Naive thymus-derived CD8-positive, alpha-beta T cell (primary cell): Measurements from ENCODE around the gene HNRNPUL1. TPM values are rescaled to one million over a fixed set of nuclear protein-coding genes. Genes with fewer than 3 reads are reported as not detected.

Experiments
- ATAC-seq, 2 donors: fragments of 150-1000 bp; cut with Tn5 transposase in 1 of 2; sonication (Bioruptor Pico), chemical (Tn5 transposase) in 1 of 2; 1 replicate in 1 of 2; 2 replicates in 1 of 2; pipeline ENCODE4 v1.10.0; 2021; ENCODE audit warnings: mild to moderate bottlenecking in 2 of 2, moderate library complexity in 2 of 2
- POLR2A ChIA-PET: fragments of 350-600 bp; sonication (Branson Sonifier 250); formaldehyde crosslinking; loops from one replicate; lab custom pipeline; 2021; ENCODE audit warnings: antibody characterized with exemption; lab: Charles Lee
- DNase-seq, 10 donors: peaks; one replicate each; pipeline versions ENCODE4 v3.0.0 to v3.0.0-alpha.2; 2020 to 2022
- H3K27ac Mint-ChIP-seq, 10 donors: one replicate each; pipeline ENCODE4 v1.8.0; 2020 to 2022; ENCODE audit warnings: mild to moderate bottlenecking in 10 of 10, mixed read lengths in 10 of 10, moderate library complexity in 4 of 10, inconsistent platforms in 1 of 10
- H3K27me3 Mint-ChIP-seq, 5 donors: one replicate each; pipeline ENCODE4 v1.8.0; 2021 to 2022; ENCODE audit warnings: mixed read lengths in 5 of 5
- H3K36me3 Mint-ChIP-seq, 3 donors: one replicate each; pipeline ENCODE4 v1.8.0; 2020 to 2022; ENCODE audit warnings: mixed read lengths in 3 of 3, mild to moderate bottlenecking in 2 of 3, inconsistent platforms in 1 of 3
- H3K4me1 Mint-ChIP-seq, 4 donors: one replicate each; pipeline ENCODE4 v1.8.0; 2021 to 2022; ENCODE audit warnings: mixed read lengths in 4 of 4
- H3K4me3 Mint-ChIP-seq, 10 donors: one replicate each; pipeline ENCODE4 v1.8.0; 2020 to 2022; ENCODE audit warnings: mild to moderate bottlenecking in 10 of 10, mixed read lengths in 10 of 10, moderate library complexity in 6 of 10, inconsistent platforms in 1 of 10
- H3K9me3 Mint-ChIP-seq, 9 donors: one replicate each; pipeline ENCODE4 v1.8.0; 2020 to 2022; ENCODE audit warnings: mixed read lengths in 9 of 9, mild to moderate bottlenecking in 3 of 9, inconsistent platforms in 1 of 9, moderate library complexity in 1 of 9
- polyA plus RNA-seq, 3 donors: library from polyadenylated mRNA; unstranded; fragments of 300-500 nt; fragmentation: Illumina TruSeq; gene quantifications; one replicate each; pipeline ENCODE4 v1.2.3, GENCODE V29; 2021
- total RNA-seq, 8 experiments: library from RNA in 2 of 8; stranded (reverse) in 2 of 8; gene quantifications; one replicate each; pipeline ENCODE4 v1.2.3 and lab custom pipeline; 2021 to 2026

The HNRNPUL1 gene
- total and polyA plus RNA-seq, 5 experiments from 2014 or later, result 40.7 to 280 (median 67.6) TPM

- DNase-seq (no peak), ATAC-seq (no peak)
- POLR2A ChIA-PET, result interaction anchor here (0.7 to 6.1 kb wide), 6 partner anchors 12 to 61 kb away, joined by 3 to 71 read pairs (median 9); partner anchors contain the start of genes B9D2, HNRNPUL1 and TGFB1
- Mint-ChIP-seq H3K36me3 (peaks cover 0 to 45% (median 5%) of the 10 kb centered on the region in 3 donors), H3K4me1 (peaks cover 47 to 74% (median 68%) of the 10 kb centered on the region in 4 donors), H3K27ac (peak overlapping the region; percentile 84 to 97 (median 91)), H3K27me3 (peaks cover 0 to 2% (median 0%) of the 10 kb centered on the region in 5 donors), H3K4me3 (peak overlapping the region in 9 of 10 donors; percentile 13 to 63 (median 38)), H3K9me3 (no peaks in the 10 kb centered on the region)
Measured at GRCh38 chr19:41324921-41325639, 60.9 kb downstream of the HNRNPUL1 start.

- Mint-ChIP-seq H3K4me3 (peak overlapping the region in 1 of 10 donors; percentile 4), H3K27me3 (peaks cover 0 to 2% (median 0%) of the 10 kb centered on the region in 5 donors), H3K36me3 (peaks cover 0 to 49% (median 8%) of the 10 kb centered on the region in 3 donors), H3K9me3 (no peaks in the 10 kb centered on the region), H3K27ac (peak overlapping the region in 9 of 10 donors; percentile 69 to 97 (median 91)), H3K4me1 (peaks cover 49 to 78% (median 72%) of the 10 kb centered on the region in 4 donors)
- POLR2A ChIA-PET, result interaction anchor here (0.7 to 6.1 kb wide), 4 partner anchors 12 to 62 kb away, joined by 5 to 71 read pairs (median 27); partner anchors contain the start of genes HNRNPUL1 and TGFB1
- DNase-seq, result no peak
- no peak for ATAC-seq
Measured at GRCh38 chr19:41325640-41325946, 61.4 kb downstream of the HNRNPUL1 start.

- H3K27ac Mint-ChIP-seq, result peak overlapping the region; percentile 84 to 97 (median 94)
- ATAC-seq (peak; percentile 4 to 14), DNase-seq (peak in 3 of 10 donors; percentile 41 to 43 (median 43))
- H3K36me3 Mint-ChIP-seq, result peaks cover 0 to 47% (median 7%) of the 10 kb centered on the region in 3 donors
- POLR2A ChIA-PET, result interaction anchor here (1.1 to 6.1 kb wide), 8 partner anchors 11 to 63 kb away, joined by 4 to 71 read pairs (median 18); partner anchors contain the start of genes CCDC97, HNRNPUL1 and TGFB1
- H3K9me3 Mint-ChIP-seq, result no peaks in the 10 kb centered on the region
- H3K4me3 Mint-ChIP-seq, result peak overlapping the region; percentile 7 to 88 (median 78)
- peaks cover 0 to 2% (median 0%) of the 10 kb centered on the region in 5 donors for H3K27me3 Mint-ChIP-seq
- peaks cover 50 to 84% (median 74%) of the 10 kb centered on the region in 4 donors for H3K4me1 Mint-ChIP-seq
Measured at GRCh38 chr19:41325947-41326706, 62.0 kb downstream of the HNRNPUL1 start.

GRCh38 chr19:41327076-41327575 lies 63.0 kb downstream of the HNRNPUL1 start:
- Mint-ChIP-seq H3K9me3 (no peaks in the 10 kb centered on the region), H3K36me3 (peaks cover 0 to 57% (median 9%) of the 10 kb centered on the region in 3 donors), H3K27ac (peak overlapping the region; percentile 84 to 97 (median 94)), H3K27me3 (peaks cover 0 to 2% (median 0%) of the 10 kb centered on the region in 5 donors), H3K4me3 (peak overlapping the region; percentile 47 to 88 (median 78)), H3K4me1 (peaks cover 55 to 88% (median 75%) of the 10 kb centered on the region in 4 donors)
- peak; percentile 11 to 17 for ATAC-seq
- DNase-seq, result peak in 2 of 10 donors; percentile 44 to 48
- POLR2A ChIA-PET, result interaction anchor here (0.6 to 6.1 kb wide), 15 partner anchors 8 to 673 kb away, joined by 3 to 71 read pairs (median 6); partner anchors contain the start of genes CCDC97, EGLN2, HNRNPUL1 and TGFB1

- peak; percentile 62 to 75 for ATAC-seq
Measured at GRCh38 chr19:41327576-41328156, 63.5 kb downstream of the HNRNPUL1 start.

GRCh38 chr19:41328157-41328841 lies 64.1 kb downstream of the HNRNPUL1 start:
- Mint-ChIP-seq H3K9me3 (no peaks in the 10 kb centered on the region), H3K4me1 (peaks cover 48 to 86% (median 71%) of the 10 kb centered on the region in 4 donors), H3K4me3 (peak overlapping the region; percentile 75 to 88 (median 82)), H3K27me3 (peaks cover 0 to 2% (median 0%) of the 10 kb centered on the region in 5 donors), H3K27ac (peak overlapping the region; percentile 93 to 99 (median 98)), H3K36me3 (peaks cover 0 to 54% (median 16%) of the 10 kb centered on the region in 3 donors)
- DNase-seq (no peak), ATAC-seq (peak; percentile 38)
- POLR2A ChIA-PET, result interaction anchor here (0.8 to 6.1 kb wide), 10 partner anchors 9 to 104 kb away, joined by 3 to 71 read pairs (median 6); partner anchors contain the start of genes HNRNPUL1 and TGFB1

More at GRCh38 chr19:41327576-41328156, 63.5 kb downstream of the HNRNPUL1 start:
- Mint-ChIP-seq H3K9me3 (no peaks in the 10 kb centered on the region), H3K4me3 (peak overlapping the region; percentile 75 to 88 (median 82)), H3K36me3 (peaks cover 0 to 57% (median 14%) of the 10 kb centered on the region in 3 donors), H3K4me1 (peaks cover 54 to 89% (median 75%) of the 10 kb centered on the region in 4 donors), H3K27ac (peak overlapping the region; percentile 93 to 99 (median 98)), H3K27me3 (peaks cover 0 to 2% (median 0%) of the 10 kb centered on the region in 5 donors)
- peak; percentile 60 to 90 (median 74) for DNase-seq
- POLR2A ChIA-PET, result interaction anchor here (0.6 to 6.1 kb wide), 14 partner anchors 9 to 674 kb away, joined by 3 to 71 read pairs (median 6); partner anchors contain the start of genes CCDC97, HNRNPUL1 and TGFB1

- Mint-ChIP-seq H3K4me1 (peaks cover 47 to 82% (median 74%) of the 10 kb centered on the region in 4 donors), H3K4me3 (peak overlapping the region; percentile 37 to 88 (median 81)), H3K9me3 (no peaks in the 10 kb centered on the region), H3K36me3 (peaks cover 0 to 59% (median 16%) of the 10 kb centered on the region in 3 donors), H3K27ac (peak overlapping the region; percentile 66 to 99 (median 96)), H3K27me3 (peaks cover 0 to 2% (median 0%) of the 10 kb centered on the region in 5 donors)
- ATAC-seq, result no peak
- POLR2A ChIA-PET, result interaction anchor here (0.8 to 6.1 kb wide), 8 partner anchors 10 to 103 kb away, joined by 3 to 71 read pairs (median 6); partner anchors contain the start of genes HNRNPUL1 and TGFB1
- no peak for DNase-seq
Measured at GRCh38 chr19:41328842-41329225, 64.7 kb downstream of the HNRNPUL1 start.

GRCh38 chr19:41330481-41330880 lies 66.3 kb downstream of the HNRNPUL1 start:
- Mint-ChIP-seq H3K4me1 (peaks cover 39 to 76% (median 68%) of the 10 kb centered on the region in 4 donors), H3K4me3 (peak overlapping the region in 9 of 10 donors; percentile 15 to 79 (median 51)), H3K27me3 (peaks cover 0 to 2% (median 0%) of the 10 kb centered on the region in 5 donors), H3K27ac (peak overlapping the region in 8 of 10 donors; percentile 22 to 94 (median 83)), H3K36me3 (peaks cover 0 to 68% (median 16%) of the 10 kb centered on the region in 3 donors), H3K9me3 (no peaks in the 10 kb centered on the region)
- no peak for DNase-seq
- ATAC-seq, result no peak
- POLR2A ChIA-PET, result interaction anchor here (0.7 kb wide), 1 partner anchor 32 kb away, joined by 3 read pairs; no protein-coding TSS in a partner anchor

GRCh38 chr19:41330946-41331678 lies 66.9 kb downstream of the HNRNPUL1 start:
- Mint-ChIP-seq H3K4me3 (peak overlapping the region in 4 of 10 donors; percentile 10 to 70 (median 20)), H3K27me3 (peaks cover 0 to 2% (median 0%) of the 10 kb centered on the region in 5 donors), H3K27ac (peak overlapping the region in 5 of 10 donors; percentile 41 to 94 (median 87)), H3K36me3 (peaks cover 0 to 73% (median 18%) of the 10 kb centered on the region in 3 donors), H3K4me1 (peaks cover 37 to 79% (median 66%) of the 10 kb centered on the region in 4 donors), H3K9me3 (no peaks in the 10 kb centered on the region)
- DNase-seq (no peak), ATAC-seq (no peak)
- POLR2A ChIA-PET, result interaction anchor here (0.6 to 1.3 kb wide), 4 partner anchors 11 to 41 kb away, joined by 3 to 4 read pairs (median 4); no protein-coding TSS in a partner anchor

- ATAC-seq (no peak), DNase-seq (no peak)
- peaks cover 0 to 79% (median 20%) of the 10 kb centered on the region in 3 donors for H3K36me3 Mint-ChIP-seq
- no peaks in the 10 kb centered on the region for H3K27me3 Mint-ChIP-seq
- H3K27ac Mint-ChIP-seq, result peak overlapping the region in 8 of 10 donors; percentile 37 to 94 (median 70)
- peaks cover 29 to 74% (median 58%) of the 10 kb centered on the region in 4 donors for H3K4me1 Mint-ChIP-seq
- H3K4me3 Mint-ChIP-seq, result peak overlapping the region in 2 of 10 donors; percentile 10 to 60
- no peaks in the 10 kb centered on the region for H3K9me3 Mint-ChIP-seq
- POLR2A ChIA-PET, result interaction anchor here (1.0 to 1.3 kb wide), 3 partner anchors 10 to 32 kb away, joined by 3 to 4 read pairs (median 4); no protein-coding TSS in a partner anchor
Measured at GRCh38 chr19:41332000-41332399, 67.8 kb downstream of the HNRNPUL1 start.
